HG03095 (cell line): ENCODE results near the gene SHF.

ENCODE experiments used
- ATAC-seq: cut with Tn5 transposase; IDR thresholded peaks from one replicate; pipeline ENCODE4 v1.9.1; 2021; ENCODE audit warnings: moderate library complexity; ENCODE audit not compliant: unreplicated experiment

The SHF gene

GRCh38 chr15:45130291-45131000, 57.3 kb downstream of the SHF start:
- ATAC-seq = no peak

- ATAC-seq = no peak
These were observed 58.1 kb downstream of the SHF start, which contains the start of the genes DUOX1 and DUOXA1 for GRCh38 chr15:45129651-45130129. TSS of gene DUOX1 (plus strand) at chr15:45129994. CDS start at chr15:45131967, 1,973 bp downstream. TSS of gene DUOXA1 (minus strand) at chr15:45129879. CDS start at chr15:45123014, 6,865 bp downstream.

GRCh38 chr15:45128971-45129639, 58.7 kb downstream of the SHF start:
- ATAC-seq = no peak

GRCh38 chr15:45126535-45127158, 61.1 kb downstream of the SHF start:
- ATAC-seq = no peak

GRCh38 chr15:45123397-45123796, 64.4 kb downstream of the SHF start:
- no peak for ATAC-seq

- no peak for ATAC-seq
These were observed 65.0 kb downstream of the SHF start for GRCh38 chr15:45122719-45123118.

- ATAC-seq = no peak
These were observed 65.9 kb downstream of the SHF start for GRCh38 chr15:45121706-45122417.

- no peak for ATAC-seq
These were observed 66.7 kb downstream of the SHF start for GRCh38 chr15:45121020-45121419.

GRCh38 chr15:45120081-45120972, 67.4 kb downstream of the SHF start:
- no peak for ATAC-seq

- ATAC-seq = no peak
These were observed 68.8 kb downstream of the SHF start for GRCh38 chr15:45118996-45119395.

GRCh38 chr15:45118131-45118588, 69.6 kb downstream of the SHF start:
- ATAC-seq = peak; percentile 95

- no peak for ATAC-seq
These were observed 70.2 kb downstream of the SHF start for GRCh38 chr15:45117308-45118130.
